Neuronal stem cell (in vitro differentiated cells): ENCODE results near the gene DNAH17.

Source experiments
- DNase-seq: peaks from one replicate; pipeline ENCODE4 v3.0.0-alpha.2; 2013; ENCODE audit warnings: low spot score
- H2AFZ ChIP-seq: one replicate; pipeline ENCODE4 v1.6.1; 2013; ENCODE audit warnings: mild to moderate bottlenecking, low read length, inconsistent platforms
- H2AK5ac ChIP-seq: 2 replicates; pipeline ENCODE4 v1.6.1; 2013; ENCODE audit warnings: low read depth, mild to moderate bottlenecking, inconsistent platforms, low read length, moderate library complexity, mixed read lengths
- H2BK120ac ChIP-seq: 2 replicates; pipeline ENCODE4 v1.6.1; 2013; ENCODE audit warnings: low read depth, mild to moderate bottlenecking, inconsistent platforms, low read length, moderate library complexity, mixed read lengths
- H2BK12ac ChIP-seq: one replicate; pipeline ENCODE4 v1.6.1; 2013; ENCODE audit warnings: low read length, inconsistent platforms
- H2BK15ac ChIP-seq: 2 replicates; pipeline ENCODE4 v1.6.1; 2013; ENCODE audit warnings: mild to moderate bottlenecking, low read length, inconsistent platforms, mixed read lengths
- H2BK5ac ChIP-seq: one replicate; pipeline ENCODE4 v1.6.1; 2013; ENCODE audit warnings: inconsistent platforms, mild to moderate bottlenecking, low read length, moderate library complexity
- H3K14ac ChIP-seq: one replicate; pipeline ENCODE4 v1.6.1; 2013; ENCODE audit warnings: low read length, inconsistent platforms
- H3K18ac ChIP-seq: 2 replicates; pipeline ENCODE4 v1.6.1; 2013; ENCODE audit warnings: low read length, inconsistent platforms
- H3K23ac ChIP-seq: 2 replicates; pipeline ENCODE4 v1.6.1; 2013; ENCODE audit warnings: low read depth, mild to moderate bottlenecking, mixed read lengths, low read length, inconsistent platforms; ENCODE audit not compliant: poor library complexity
- H3K27ac ChIP-seq: replicated peaks from 3 replicates; pipeline ENCODE4 v1.5.1; 2013; ENCODE audit warnings: low read length, inconsistent platforms
- H3K27me3 ChIP-seq, 3 experiments: 2 replicates each; pipeline ENCODE4 v1.6.1; 2013; ENCODE audit warnings: low read length in 3 of 3, mild to moderate bottlenecking in 2 of 3, inconsistent platforms in 1 of 3, low read depth in 1 of 3, mixed read lengths in 1 of 3, moderate library complexity in 1 of 3; ENCODE audit not compliant: control insufficient read depth in 3 of 3, insufficient read depth in 3 of 3
- H3K36me3 ChIP-seq, 2 donors: replicated peaks in 1 of 2; 2 replicates each; pipeline ENCODE4 v1.6.1; 2013; ENCODE audit warnings: low read length in 2 of 2; ENCODE audit not compliant: control insufficient read depth in 2 of 2, insufficient read depth in 2 of 2
- H3K4ac ChIP-seq: 2 replicates; pipeline ENCODE4 v1.6.1; 2013; ENCODE audit warnings: inconsistent platforms, mild to moderate bottlenecking, low read length, moderate library complexity
- H3K4me1 ChIP-seq, 2 donors: 1 replicate in 1 of 2; 2 replicates in 1 of 2; pipeline ENCODE4 v1.6.1; 2013; ENCODE audit warnings: low read length in 2 of 2, low read depth in 1 of 2; ENCODE audit not compliant: control insufficient read depth in 2 of 2, insufficient read depth in 1 of 2
- H3K4me2 ChIP-seq: one replicate; pipeline ENCODE4 v1.6.1; 2013; ENCODE audit warnings: mild to moderate bottlenecking, low read length, inconsistent platforms; ENCODE audit not compliant: insufficient read depth, poor library complexity, severe bottlenecking
- H3K4me3 ChIP-seq, 2 donors: 2 replicates each; pipeline ENCODE4 v1.5.1; 2013; ENCODE audit warnings: low read length in 2 of 2, mild to moderate bottlenecking in 2 of 2, inconsistent platforms in 1 of 2, moderate library complexity in 1 of 2
- H3K79me1 ChIP-seq: one replicate; pipeline ENCODE4 v1.6.1; 2013; ENCODE audit warnings: low read depth, mild to moderate bottlenecking, inconsistent platforms, low read length, moderate library complexity
- H3K9ac ChIP-seq: one replicate; pipeline ENCODE4 v1.6.1; 2013; ENCODE audit warnings: mild to moderate bottlenecking, low read depth, low read length, inconsistent platforms; ENCODE audit not compliant: poor library complexity
- H3K9me3 ChIP-seq, 2 donors: replicated peaks in 1 of 2; 2 replicates each; pipeline versions ENCODE3 to v1.6.1; 2013; ENCODE audit warnings: low read length in 2 of 2, mild to moderate bottlenecking in 2 of 2, inconsistent platforms in 1 of 2, low read depth in 1 of 2, mixed read lengths in 1 of 2, moderate library complexity in 1 of 2; ENCODE audit not compliant: control insufficient read depth in 2 of 2, insufficient read depth in 1 of 2
- H4K8ac ChIP-seq: one replicate; pipeline ENCODE4 v1.6.1; 2013; ENCODE audit warnings: low read depth, mild to moderate bottlenecking, inconsistent platforms, low read length, moderate library complexity
- H4K91ac ChIP-seq: one replicate; pipeline ENCODE4 v1.6.1; 2013; ENCODE audit warnings: low read length, low read depth, mild to moderate bottlenecking, inconsistent platforms; ENCODE audit not compliant: poor library complexity
- WGBS, 2 donors: extraction: QIAGEN DNeasy Blood & Tissue Kit; methylation state at CpG; one replicate each; pipeline ENCODE4 v1.1.7; 2013; ENCODE audit warnings: missing lambda C conversion rate in 2 of 2, mixed read lengths in 1 of 2; ENCODE audit not compliant: insufficient read length in 2 of 2, insufficient replicate concordance in 1 of 2; ENCODE audit errors: extremely low coverage in 2 of 2; 5-methylcytosine and 5-hydroxymethylcytosine counted together

DNAH17 gene

GRCh38 chr17:78534492-78535272 is 42.5 kb downstream of the DNAH17 start:
- H3K4me3 ChIP-seq, result no peak overlapping the region
- H3K23ac ChIP-seq, result peak overlapping the region; percentile 55
- no peak overlapping the region for H4K91ac ChIP-seq
- peak overlapping the region; percentile 50 for H3K14ac ChIP-seq
- peak overlapping the region; percentile 74 for H3K18ac ChIP-seq
- no peak overlapping the region for H3K4me2 ChIP-seq
- H3K4me1 ChIP-seq, result peaks cover 0 to 8% of the 10 kb centered on the region in 2 donors
- H3K79me1 ChIP-seq, result peaks cover 1% of the 10 kb centered on the region
- H4K8ac ChIP-seq, result peak overlapping the region; percentile 10
- H2BK12ac ChIP-seq, result no peak overlapping the region
- peaks cover 0 to 1% of the 10 kb centered on the region in 2 donors for H3K36me3 ChIP-seq
- peak overlapping the region; percentile 71 for H3K4ac ChIP-seq
- peak overlapping the region; percentile 24 for H2BK5ac ChIP-seq
- no CpG with 5 or more reads among the region's 6 CpGs for WGBS, 2 donors
- peaks cover 0 to 4% (median 0%) of the 10 kb centered on the region in 3 experiments for H3K27me3 ChIP-seq
- H2AK5ac ChIP-seq, result peak overlapping the region; percentile 60
- H3K27ac ChIP-seq, result no peak overlapping the region
- H2AFZ ChIP-seq, result no peak overlapping the region
- DNase-seq, result no peak
- no peaks in the 10 kb centered on the region for H3K9me3 ChIP-seq
- no peak overlapping the region for H2BK120ac ChIP-seq
- H2BK15ac ChIP-seq, result peak overlapping the region; percentile 85
- no peak overlapping the region for H3K9ac ChIP-seq

GRCh38 chr17:78532922-78533640 is 44.1 kb downstream of the DNAH17 start:
- H3K23ac ChIP-seq, result no peak overlapping the region
- H2AFZ ChIP-seq, result no peak overlapping the region
- WGBS, 2 donors, result no CpG with 5 or more reads among the region's 19 CpGs

GRCh38 chr17:78532311-78532710 is 44.9 kb downstream of the DNAH17 start:
- H4K8ac ChIP-seq, result no peak overlapping the region
- H3K9ac ChIP-seq, result no peak overlapping the region
- no peak overlapping the region for H4K91ac ChIP-seq
- H3K4me2 ChIP-seq, result no peak overlapping the region
- no peak overlapping the region for H2BK120ac ChIP-seq
- no peak overlapping the region for H3K4me3 ChIP-seq
- no peak overlapping the region for H3K27ac ChIP-seq
- peak overlapping the region; percentile 25 for H3K23ac ChIP-seq
- H3K4ac ChIP-seq, result no peak overlapping the region
- no peak overlapping the region for H2BK15ac ChIP-seq
- no peak overlapping the region for H3K18ac ChIP-seq
- no peak overlapping the region for H2BK12ac ChIP-seq
- H2AFZ ChIP-seq, result no peak overlapping the region
- H2BK5ac ChIP-seq, result no peak overlapping the region
- peaks cover 0 to 2% of the 10 kb centered on the region in 2 donors for H3K4me1 ChIP-seq
- peaks cover 1% of the 10 kb centered on the region for H3K79me1 ChIP-seq
- WGBS, 2 donors, result no CpG with 5 or more reads among the region's 5 CpGs
- H3K14ac ChIP-seq, result no peak overlapping the region
- DNase-seq, result no peak
- peaks cover 0 to 1% of the 10 kb centered on the region in 2 donors for H3K36me3 ChIP-seq
- H3K9me3 ChIP-seq, result no peaks in the 10 kb centered on the region
- peaks cover 0 to 2% (median 0%) of the 10 kb centered on the region in 3 experiments for H3K27me3 ChIP-seq
- H2AK5ac ChIP-seq, result peak overlapping the region; percentile 53

More at GRCh38 chr17:78532922-78533640, 44.1 kb downstream of the DNAH17 start:
- Histone ChIP-seq H3K9ac (no peak overlapping the region), H3K4ac (no peak overlapping the region), H3K14ac (no peak overlapping the region), H3K18ac (no peak overlapping the region), H2BK12ac (no peak overlapping the region), H3K27me3 (peaks cover 0 to 4% (median 0%) of the 10 kb centered on the region in 3 experiments), H3K27ac (no peak overlapping the region), H3K36me3 (peaks cover 0 to 1% of the 10 kb centered on the region in 2 donors), H2BK5ac (no peak overlapping the region), H3K4me2 (no peak overlapping the region), H3K4me3 (no peak overlapping the region), H2BK15ac (no peak overlapping the region), H3K79me1 (peaks cover 1% of the 10 kb centered on the region), H4K8ac (no peak overlapping the region), H3K9me3 (no peaks in the 10 kb centered on the region), H2BK120ac (no peak overlapping the region), H2AK5ac (no peak overlapping the region), H3K4me1 (peaks cover 0 to 2% of the 10 kb centered on the region in 2 donors), H4K91ac (no peak overlapping the region)
- DNase-seq, result no peak

- H3K4me2 ChIP-seq, result no peak overlapping the region
- H3K9ac ChIP-seq, result no peak overlapping the region
- H3K27ac ChIP-seq, result no peak overlapping the region
- H3K14ac ChIP-seq, result peak overlapping the region; percentile 89
- peaks cover 0 to 1% of the 10 kb centered on the region in 2 donors for H3K36me3 ChIP-seq
- no peak overlapping the region for H2BK15ac ChIP-seq
- no peak overlapping the region for H4K8ac ChIP-seq
- no peaks in the 10 kb centered on the region for H3K9me3 ChIP-seq
- no peak overlapping the region for H3K23ac ChIP-seq
- peaks cover 1% of the 10 kb centered on the region for H3K79me1 ChIP-seq
- H2AFZ ChIP-seq, result no peak overlapping the region
- H2BK12ac ChIP-seq, result no peak overlapping the region
- no peak overlapping the region for H2BK120ac ChIP-seq
- no peak overlapping the region for H4K91ac ChIP-seq
- H3K27me3 ChIP-seq, result no peaks in the 10 kb centered on the region
- peak overlapping the region; percentile 75 for H2BK5ac ChIP-seq
- DNase-seq, result no peak
- H3K18ac ChIP-seq, result peak overlapping the region; percentile 87
- no peak overlapping the region for H3K4ac ChIP-seq
- peak overlapping the region; percentile 84 for H2AK5ac ChIP-seq
- no peak overlapping the region for H3K4me3 ChIP-seq
- WGBS, 2 donors, result no CpG with 5 or more reads among the region's 2 CpGs
- H3K4me1 ChIP-seq, result peaks cover 0 to 7% of the 10 kb centered on the region in 2 donors
Observed at GRCh38 chr17:78530675-78531074, 46.5 kb downstream of the DNAH17 start.
